WTC11 (cell line): ENCODE data around the gene MRGPRF.

Experiments used
- ATF1 ChIP-seq: sonication (generic); formaldehyde crosslinking; IDR thresholded peaks from 2 replicates; pipeline ENCODE4 v1.8.1; 2023; ENCODE audit warnings: mild to moderate bottlenecking, moderate library complexity, missing genetic modification reagents
- CTCF ChIP-seq: fragments of 200-600 bp; IDR thresholded peaks from 2 replicates; pipeline ENCODE4 v1.8.0; 2022; ENCODE audit warnings: antibody characterized with exemption
- E2F5 ChIP-seq: sonication (generic); formaldehyde crosslinking; IDR thresholded peaks from 2 replicates; pipeline ENCODE4 v1.8.1; 2022; ENCODE audit warnings: mild to moderate bottlenecking, moderate library complexity, missing genetic modification reagents
- ELF4 ChIP-seq: sonication (generic); formaldehyde crosslinking; IDR thresholded peaks from 2 replicates; pipeline ENCODE4 v1.8.1; 2022; ENCODE audit warnings: low read depth, mild to moderate bottlenecking, moderate library complexity, missing genetic modification reagents
- FOXP1 ChIP-seq: sonication (generic); formaldehyde crosslinking; IDR thresholded peaks from 2 replicates; pipeline ENCODE4 v1.8.0; 2022; ENCODE audit warnings: missing genetic modification reagents, mild to moderate bottlenecking, moderate library complexity, borderline replicate concordance
- GABPB1 ChIP-seq: sonication (generic); formaldehyde crosslinking; IDR thresholded peaks from 2 replicates; pipeline ENCODE4 v1.8.1; 2023; ENCODE audit warnings: mild to moderate bottlenecking, missing genetic modification reagents
- JUN ChIP-seq: sonication (generic); formaldehyde crosslinking; IDR thresholded peaks from 2 replicates; pipeline ENCODE4 v1.8.0; 2023; ENCODE audit warnings: mild to moderate bottlenecking, missing genetic modification reagents
- MYBL2 ChIP-seq: sonication (generic); formaldehyde crosslinking; IDR thresholded peaks from 2 replicates; pipeline ENCODE4 v1.8.1; 2023; ENCODE audit warnings: mild to moderate bottlenecking, moderate library complexity, missing genetic modification reagents
- PREB ChIP-seq: sonication (generic); formaldehyde crosslinking; IDR thresholded peaks from 2 replicates; pipeline ENCODE4 v1.8.1; 2022; ENCODE audit warnings: mild to moderate bottlenecking, missing genetic modification reagents, moderate library complexity, borderline replicate concordance
- RORB ChIP-seq: fragments of 250-450 bp; sonication (Bioruptor Pico); IDR thresholded peaks from 2 replicates; pipeline ENCODE4 v1.9.0; 2021; ENCODE audit warnings: mild to moderate bottlenecking
- TEAD4 ChIP-seq: sonication (generic); formaldehyde crosslinking; IDR thresholded peaks from 2 replicates; pipeline ENCODE4 v1.8.0; 2022; ENCODE audit warnings: mild to moderate bottlenecking, missing genetic modification reagents
- TP53 ChIP-seq: sonication (generic); formaldehyde crosslinking; IDR thresholded peaks from 2 replicates; pipeline ENCODE4 v1.8.1; 2023; ENCODE audit warnings: mild to moderate bottlenecking, missing genetic modification reagents
- USF2 ChIP-seq: sonication (generic); formaldehyde crosslinking; IDR thresholded peaks from 2 replicates; pipeline ENCODE4 v1.8.1; 2023; ENCODE audit warnings: mild to moderate bottlenecking, missing genetic modification reagents, moderate library complexity
- ZNF138 ChIP-seq: sonication (generic); formaldehyde crosslinking; conservative IDR thresholded peaks from 2 replicates; pipeline ENCODE4 v1.8.1; 2022; ENCODE audit warnings: mild to moderate bottlenecking, moderate library complexity, missing genetic modification reagents

- TF ChIP-seq CTCF (no peak), ZNF138 (CRISPR knock-in tag) (no peak), PREB (no peak), USF2 (CRISPR knock-in tag) (no peak), JUN (CRISPR knock-in tag) (no peak), TP53 (no peak), E2F5 (no peak), ELF4 (CRISPR knock-in tag) (no peak), RORB (no peak), GABPB1 (no peak), ATF1 (no peak), TEAD4 (CRISPR knock-in tag) (no peak), FOXP1 (CRISPR knock-in tag) (no peak), MYBL2 (CRISPR knock-in tag) (no peak)
These were observed 13.8 kb downstream of the MRGPRF start for GRCh38 chr11:68999093-68999747.
